GM20431 (cell line): Measurements from ENCODE around the gene DNAJC17.

Source experiments
- in situ Hi-C: fragments of 300-500 bp; cut with MseI, MboI; formaldehyde crosslinking; loops from one replicate; pipeline ENCODE4 v1.15.0; 2020; ENCODE audit warnings: low sequenced_read_pairs; ENCODE audit not compliant: unreplicated experiment

The DNAJC17 gene, protein sequence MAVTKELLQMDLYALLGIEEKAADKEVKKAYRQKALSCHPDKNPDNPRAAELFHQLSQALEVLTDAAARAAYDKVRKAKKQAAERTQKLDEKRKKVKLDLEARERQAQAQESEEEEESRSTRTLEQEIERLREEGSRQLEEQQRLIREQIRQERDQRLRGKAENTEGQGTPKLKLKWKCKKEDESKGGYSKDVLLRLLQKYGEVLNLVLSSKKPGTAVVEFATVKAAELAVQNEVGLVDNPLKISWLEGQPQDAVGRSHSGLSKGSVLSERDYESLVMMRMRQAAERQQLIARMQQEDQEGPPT

DNA sequence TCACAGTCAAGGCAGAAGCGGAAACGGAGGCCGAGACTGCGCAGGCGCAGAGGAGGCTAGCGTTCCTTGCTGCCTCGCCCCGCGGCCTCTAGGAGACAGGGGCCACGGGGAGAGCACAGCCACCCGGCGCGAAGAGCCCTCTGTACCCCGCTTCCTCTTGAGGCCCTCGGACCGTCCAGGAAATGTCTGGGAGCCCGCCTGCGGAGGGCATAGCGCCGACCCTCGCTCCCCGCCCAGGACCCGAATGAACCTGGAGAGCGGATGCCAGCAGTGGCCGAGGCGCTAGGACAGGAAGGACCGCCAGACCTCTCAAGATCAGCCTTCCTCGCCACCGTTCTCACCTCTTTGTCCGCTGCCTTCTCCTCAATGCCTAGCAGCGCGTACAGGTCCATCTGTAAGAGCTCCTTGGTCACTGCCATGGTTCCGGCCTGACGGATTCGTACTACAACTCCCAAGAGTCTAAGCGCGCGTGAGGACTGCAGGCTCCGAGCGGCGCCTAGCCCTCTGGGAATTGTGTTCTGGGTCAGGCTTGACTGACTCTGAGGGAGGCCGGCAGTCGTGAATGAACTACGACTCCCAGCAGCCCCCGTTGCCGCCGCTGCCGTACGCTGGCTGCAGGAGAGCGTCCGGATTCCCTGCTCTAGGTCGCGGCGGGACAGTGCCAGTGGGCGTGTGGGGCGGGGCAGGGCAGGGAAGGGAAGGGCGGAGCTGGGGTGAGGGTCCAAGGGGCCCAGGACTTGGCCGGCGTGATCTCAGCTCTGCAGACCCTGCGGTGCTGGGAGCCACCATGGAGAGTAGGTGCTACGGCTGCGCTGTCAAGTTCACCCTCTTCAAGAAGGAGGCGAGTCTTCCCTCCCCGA is at the start of gene DNAJC17, which contains the start of gene ZFYVE19:
Gene DNAJC17 (minus strand): TSS at position 446 of the 860 bp plus-strand sequence. CDS start 27 bp downstream, at position 419.
Gene ZFYVE19 (plus strand): TSS at position 62 of the 860 bp plus-strand sequence. CDS start 501 bp downstream, at position 563.
- in situ Hi-C loops = no loop called here

DNA sequence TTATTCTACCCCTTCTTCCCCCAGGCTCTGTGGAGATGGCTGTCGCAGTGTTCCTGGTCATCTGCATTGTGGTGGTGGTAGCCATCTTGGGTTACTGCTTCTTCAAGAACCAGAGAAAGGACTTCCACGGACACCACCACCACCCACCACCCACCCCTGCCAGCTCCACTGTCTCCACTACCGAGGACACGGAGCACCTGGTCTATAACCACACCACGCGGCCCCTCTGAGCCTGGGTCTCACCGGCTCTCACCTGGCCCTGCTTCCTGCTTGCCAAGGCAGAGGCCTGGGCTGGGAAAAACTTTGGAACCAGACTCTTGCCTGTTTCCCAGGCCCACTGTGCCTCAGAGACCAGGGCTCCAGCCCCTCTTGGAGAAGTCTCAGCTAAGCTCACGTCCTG is 49.5 kb upstream of the DNAJC17 start:
- in situ Hi-C loops = no loop called here

DNA sequence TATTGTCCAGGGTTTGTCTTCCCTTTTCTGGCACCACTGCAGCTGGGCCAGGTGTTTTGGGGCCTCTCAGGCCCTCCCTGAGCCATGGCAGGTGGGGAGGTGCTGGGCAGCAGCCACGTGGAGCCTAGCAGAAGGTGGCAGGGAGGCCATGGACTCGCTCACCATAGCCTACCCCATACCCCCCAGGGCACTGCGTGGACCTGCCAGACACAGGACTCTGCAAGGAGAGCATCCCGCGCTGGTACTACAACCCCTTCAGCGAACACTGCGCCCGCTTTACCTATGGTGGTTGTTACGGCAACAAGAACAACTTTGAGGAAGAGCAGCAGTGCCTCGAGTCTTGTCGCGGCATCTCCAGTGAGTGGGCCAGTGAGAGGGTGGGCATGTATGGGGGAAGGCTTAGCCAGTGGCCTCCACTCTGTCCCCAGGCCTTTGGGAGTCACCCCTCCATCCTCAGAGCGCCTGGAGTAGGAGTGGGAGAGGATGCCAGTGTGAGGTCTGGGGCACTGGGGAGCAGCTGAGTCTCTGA is 48.5 kb upstream of the DNAJC17 start:
- in situ Hi-C loops = no loop called here

DNA sequence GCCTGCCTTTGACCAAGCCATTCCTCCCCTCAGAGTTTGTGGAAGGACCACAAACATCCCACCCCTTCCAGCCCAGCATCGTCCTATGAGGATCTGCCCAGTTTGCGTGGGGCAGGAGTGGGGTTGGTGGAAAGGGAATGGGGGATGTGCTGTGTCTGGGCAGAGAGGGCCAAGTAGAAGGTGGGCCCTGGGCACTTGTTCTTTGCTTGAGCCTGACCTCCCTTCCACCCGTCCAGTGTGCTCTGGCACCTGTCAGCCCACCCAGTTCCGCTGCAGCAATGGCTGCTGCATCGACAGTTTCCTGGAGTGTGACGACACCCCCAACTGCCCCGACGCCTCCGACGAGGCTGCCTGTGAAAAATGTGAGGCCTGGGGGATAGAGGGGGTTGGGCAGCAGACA is 46.9 kb upstream of the DNAJC17 start:
- in situ Hi-C loops = no loop called here

DNA sequence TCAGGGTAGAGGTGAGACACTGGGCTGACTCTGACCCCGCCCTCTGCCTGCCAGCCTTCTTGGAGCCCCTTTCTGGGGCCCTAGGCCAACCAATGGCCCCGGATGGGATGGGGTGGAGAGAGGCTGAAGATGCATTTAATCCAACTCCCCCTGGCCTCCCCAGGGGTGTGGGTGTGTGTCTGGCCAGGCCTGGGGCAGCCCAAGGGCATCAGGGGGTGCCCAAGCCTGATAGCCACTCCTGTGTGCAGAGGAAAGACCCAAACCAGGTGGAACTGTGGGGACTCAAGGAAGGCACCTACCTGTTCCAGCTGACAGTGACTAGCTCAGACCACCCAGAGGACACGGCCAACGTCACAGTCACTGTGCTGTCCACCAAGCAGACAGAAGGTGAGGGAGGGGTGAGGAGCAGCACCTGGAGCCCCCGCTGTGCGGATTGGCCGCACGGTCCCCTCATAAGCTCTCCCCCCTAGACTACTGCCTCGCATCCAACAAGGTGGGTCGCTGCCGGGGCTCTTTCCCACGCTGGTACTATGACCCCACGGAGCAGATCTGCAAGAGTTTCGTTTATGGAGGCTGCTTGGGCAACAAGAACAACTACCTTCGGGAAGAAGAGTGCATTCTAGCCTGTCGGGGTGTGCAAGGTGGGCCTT is 46.1 kb upstream of the DNAJC17 start:
- in situ Hi-C loops = no loop called here

DNA sequence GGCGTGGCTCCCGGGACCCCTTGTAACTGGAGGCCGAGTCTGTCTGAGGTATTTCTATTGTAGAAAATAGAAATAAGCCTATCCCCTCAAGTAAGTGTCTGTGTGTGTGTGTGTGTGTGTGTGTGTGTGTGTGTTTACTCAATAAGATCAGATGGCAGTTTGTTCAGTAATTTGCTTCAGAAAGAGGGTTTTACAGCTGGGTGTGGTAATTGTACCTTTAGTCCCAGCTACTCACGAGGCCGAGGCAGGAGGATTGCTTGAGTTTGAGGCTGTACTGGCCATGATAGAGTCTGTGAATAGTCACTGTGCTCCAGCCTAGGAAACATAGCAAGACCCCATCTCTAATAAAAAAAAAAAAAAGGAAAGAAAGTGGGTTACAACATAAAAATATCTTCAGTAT is 45.3 kb upstream of the DNAJC17 start:
- in situ Hi-C loops = no loop called here

DNA sequence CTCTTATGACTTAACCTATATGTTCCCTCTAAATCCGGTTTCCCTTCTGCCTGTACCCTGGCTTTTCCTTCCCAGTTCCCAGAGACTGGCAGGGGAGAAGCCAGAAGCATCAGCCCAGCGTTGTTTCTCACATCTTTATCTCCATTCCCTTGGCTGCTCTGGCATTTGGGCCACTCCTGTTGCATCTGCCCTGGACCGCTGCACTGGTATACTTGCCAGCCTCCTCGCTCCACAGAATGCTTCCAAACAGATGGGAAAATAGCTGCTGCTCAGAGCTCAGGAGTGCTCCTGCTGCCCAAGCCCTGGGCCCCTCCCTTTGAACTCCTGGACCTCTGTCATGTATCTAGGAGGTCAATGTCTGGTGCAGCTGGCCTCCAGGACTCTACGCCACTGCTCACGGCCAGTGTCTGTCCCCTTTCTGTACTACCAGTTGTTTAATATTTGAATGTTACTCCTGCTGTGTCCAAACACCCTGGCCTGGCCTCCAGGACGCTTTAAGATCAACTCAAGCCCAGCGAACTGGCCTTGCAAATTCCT is 43.4 kb upstream of the DNAJC17 start:
- in situ Hi-C loops = no loop called here

DNA sequence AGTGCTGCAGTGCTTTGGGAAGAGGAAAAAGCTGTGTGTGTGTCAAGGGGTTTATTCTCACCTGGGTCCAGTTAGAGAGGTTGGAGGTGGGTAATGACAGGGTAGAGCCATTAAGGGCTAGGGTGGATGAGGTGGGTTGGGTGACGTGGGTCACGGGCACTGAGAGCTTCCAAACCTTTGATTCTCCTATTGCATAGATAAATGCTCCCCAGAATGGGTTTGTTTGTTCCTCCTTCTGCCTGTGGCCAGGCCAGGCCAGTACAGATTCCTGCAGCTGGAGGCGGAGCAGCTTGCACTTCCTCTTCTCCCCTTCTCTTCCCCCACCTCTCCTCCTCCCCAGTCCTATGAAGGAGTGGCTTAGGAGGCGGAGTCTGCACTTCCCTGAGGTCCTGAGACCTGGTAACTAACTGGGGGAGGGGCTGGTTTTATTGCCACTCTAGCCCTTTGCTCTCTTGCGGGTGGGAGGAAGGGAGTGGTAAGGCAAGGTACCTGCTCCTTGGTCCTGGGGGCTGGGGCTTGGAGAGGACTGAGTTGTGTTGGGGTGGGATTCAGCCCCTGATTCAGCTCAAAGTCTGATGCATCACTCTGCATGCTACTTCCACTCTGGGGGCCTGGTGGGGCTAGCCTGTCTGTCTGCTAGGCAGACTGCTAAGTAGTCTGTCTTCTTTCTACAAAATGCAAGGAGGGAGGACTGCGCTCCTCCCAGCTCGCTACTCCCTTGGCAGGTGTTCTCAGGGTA is 40.1 kb upstream of the DNAJC17 start:
- in situ Hi-C loops = no loop called here

DNA sequence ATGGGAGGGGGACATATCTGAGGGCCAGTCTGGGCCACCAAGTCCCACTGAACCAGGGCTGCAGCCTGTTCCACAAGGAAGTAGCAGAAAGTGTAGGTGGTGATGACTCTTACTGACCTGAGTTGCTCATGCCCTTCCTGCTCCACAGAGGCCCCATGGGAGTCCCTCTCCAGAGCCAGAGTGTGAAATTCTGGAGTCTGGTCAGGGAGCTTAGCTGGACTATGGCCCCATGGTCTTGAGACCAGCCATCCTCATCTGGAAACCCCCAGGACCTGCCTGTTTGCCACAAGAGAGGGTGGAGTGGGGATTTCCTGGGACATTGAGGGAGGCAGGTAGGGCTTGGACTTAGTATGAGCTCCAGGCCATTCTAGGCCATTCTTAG is 39.6 kb upstream of the DNAJC17 start:
- in situ Hi-C loops = no loop called here

DNA sequence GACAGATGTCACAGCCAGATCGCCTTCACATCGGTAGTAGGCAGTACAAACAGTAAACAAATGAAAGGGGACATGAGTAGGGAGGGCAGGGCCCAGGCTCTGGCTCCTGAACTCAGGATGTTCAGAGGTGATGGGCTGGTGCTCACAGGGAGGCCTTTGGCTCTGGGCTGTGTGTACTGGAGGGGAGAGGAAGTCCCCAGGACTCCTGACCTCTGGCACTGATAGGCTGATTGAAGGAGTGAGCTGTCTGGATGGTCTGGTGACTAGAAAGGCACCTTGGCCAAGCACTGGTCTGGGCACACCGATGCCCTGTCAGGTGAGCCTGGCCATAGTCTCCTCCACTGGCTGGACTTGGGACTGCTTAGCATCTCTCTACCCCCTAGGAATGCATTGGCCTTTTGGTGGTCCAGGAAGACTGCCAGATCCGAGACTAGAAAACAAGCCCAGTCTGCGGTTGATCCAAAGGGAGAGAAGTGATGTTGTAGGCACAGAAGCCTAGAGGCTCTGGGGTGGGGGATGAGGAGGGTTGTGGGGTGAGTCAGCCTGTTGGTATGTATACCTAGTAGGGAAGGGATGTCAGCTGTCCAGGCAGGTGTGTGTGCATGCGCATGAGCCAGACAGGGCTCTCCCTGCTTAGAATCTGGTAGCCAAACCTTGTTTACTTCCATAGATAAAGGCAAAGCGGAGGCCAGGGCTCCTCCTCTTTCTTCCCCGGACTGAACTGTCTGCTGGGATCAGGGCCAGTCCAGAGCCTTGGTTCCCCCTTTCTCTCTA is 38.4 kb upstream of the DNAJC17 start:
- in situ Hi-C loops = no loop called here

DNA sequence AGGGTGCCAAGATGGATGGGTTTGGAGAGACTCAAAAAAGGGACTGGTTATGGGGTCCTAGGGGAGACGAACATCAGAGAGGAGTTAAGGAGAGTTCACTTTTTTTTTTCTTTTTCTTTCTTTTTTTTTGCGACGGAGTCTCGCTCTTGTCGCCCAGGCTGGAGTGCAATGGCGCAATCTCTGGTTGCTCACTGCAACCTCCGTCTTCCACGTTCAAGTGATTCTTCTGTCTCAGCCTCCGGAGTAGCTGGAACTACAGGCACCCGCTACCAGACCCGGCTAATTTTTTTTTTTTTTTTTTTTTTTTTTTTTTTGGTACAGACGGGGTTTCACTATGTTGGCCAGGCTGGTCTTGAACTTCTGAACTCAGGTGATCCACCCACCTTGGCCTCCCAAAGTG is 37.8 kb upstream of the DNAJC17 start:
- in situ Hi-C loops = no loop called here

DNA sequence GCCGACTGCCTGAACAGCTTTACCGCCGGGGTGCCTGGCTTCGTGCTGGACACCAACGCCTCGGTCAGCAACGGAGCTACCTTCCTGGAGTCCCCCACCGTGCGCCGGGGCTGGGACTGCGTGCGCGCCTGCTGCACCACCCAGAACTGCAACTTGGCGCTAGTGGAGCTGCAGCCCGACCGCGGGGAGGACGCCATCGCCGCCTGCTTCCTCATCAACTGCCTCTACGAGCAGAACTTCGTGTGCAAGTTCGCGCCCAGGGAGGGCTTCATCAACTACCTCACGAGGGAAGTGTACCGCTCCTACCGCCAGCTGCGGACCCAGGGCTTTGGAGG is 37.4 kb upstream of the DNAJC17 start:
- in situ Hi-C loops = no loop called here

DNA sequence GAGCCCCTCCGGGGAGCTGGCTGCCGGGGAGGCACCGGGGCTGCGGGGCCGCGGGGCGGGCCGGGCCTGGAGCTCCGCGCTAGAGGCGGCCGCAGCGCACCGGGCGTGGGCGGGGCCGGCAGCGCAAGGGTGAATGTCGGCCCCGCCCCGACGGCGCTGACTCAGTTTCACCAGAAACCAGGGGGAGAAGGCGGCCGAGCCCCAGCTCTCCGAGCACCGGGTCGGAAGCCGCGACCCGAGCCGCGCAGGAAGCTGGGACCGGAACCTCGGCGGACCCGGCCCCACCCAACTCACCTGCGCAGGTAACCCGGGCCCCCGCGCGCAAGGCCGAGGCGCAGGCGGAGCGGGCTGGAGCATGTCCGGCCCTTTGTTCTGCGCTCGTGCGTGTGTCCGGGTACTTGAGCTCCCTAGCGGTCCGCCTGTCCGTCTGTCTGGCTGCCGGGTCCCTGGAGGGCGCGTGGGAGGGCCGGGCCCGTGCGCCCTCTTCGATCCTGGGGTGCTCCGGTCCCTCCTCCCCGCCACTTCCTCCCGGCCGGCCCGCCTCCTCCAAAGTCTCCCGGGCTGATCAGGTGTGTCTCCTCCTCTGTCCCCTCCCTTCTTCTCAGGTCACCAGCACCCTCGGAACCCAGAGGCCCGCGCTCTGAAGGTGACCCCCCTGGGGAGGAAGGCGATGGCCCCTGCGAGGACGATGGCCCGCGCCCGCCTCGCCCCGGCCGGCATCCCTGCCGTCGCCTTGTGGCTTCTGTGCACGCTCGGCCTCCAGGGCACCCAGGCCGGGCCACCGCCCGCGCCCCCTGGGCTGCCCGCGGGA is 36.8 kb upstream of the DNAJC17 start, which contains the start of gene SPINT1:
Gene SPINT1 (plus strand): TSS at position 164 of the 811 bp plus-strand sequence. CDS start 507 bp downstream, at position 671.
- in situ Hi-C loops = no loop called here

DNA sequence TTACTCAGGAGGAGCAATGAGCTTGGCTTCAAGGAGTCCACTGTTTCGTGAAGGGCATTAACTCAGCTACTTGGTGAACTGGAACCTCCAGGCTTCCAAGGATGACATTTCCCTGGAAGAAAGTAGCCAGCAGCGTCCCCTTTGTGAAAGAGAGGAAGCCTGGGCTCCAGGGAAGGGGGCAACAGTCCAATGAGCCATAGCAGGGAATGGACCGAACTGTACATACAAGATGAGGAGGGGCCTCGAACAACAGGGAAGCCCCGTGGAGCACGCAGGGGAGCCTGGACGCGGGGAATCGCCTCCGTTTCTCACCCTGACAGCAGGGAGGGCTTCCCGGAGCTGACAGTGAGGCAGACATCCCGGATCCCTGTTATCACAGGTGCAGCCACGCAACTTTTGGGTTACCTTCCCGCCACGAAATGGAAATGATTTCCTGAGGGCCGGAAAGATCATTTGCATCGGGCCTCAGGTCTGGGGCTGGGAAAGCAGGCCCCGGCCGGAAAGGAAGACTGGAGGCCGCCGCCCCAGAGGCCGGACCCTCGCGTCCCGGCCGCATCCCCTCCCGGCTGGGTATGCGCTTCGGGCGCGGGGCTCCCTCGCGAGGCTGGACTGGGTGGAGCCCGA is 36.1 kb upstream of the DNAJC17 start:
- in situ Hi-C loops = no loop called here

DNA sequence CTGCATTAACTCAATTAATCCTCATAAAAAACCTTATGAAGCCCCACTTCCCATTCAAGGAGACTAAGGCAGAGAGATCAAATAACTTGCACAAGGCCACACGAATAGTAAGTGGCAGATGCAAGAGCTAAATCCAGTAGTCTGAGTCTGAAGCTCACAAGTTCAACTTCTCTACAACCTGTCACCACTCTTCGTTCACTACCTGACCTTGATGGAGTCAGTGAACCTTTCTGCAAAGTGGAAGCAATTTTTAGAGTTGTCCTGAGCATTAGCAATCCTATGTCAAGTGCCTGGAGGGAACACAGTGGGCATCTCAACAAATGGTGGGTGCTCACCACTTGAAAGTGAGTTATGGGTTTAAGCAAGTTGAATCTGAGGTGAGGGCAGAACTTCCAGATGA is 34.5 kb upstream of the DNAJC17 start:
- in situ Hi-C loops = no loop called here

DNA sequence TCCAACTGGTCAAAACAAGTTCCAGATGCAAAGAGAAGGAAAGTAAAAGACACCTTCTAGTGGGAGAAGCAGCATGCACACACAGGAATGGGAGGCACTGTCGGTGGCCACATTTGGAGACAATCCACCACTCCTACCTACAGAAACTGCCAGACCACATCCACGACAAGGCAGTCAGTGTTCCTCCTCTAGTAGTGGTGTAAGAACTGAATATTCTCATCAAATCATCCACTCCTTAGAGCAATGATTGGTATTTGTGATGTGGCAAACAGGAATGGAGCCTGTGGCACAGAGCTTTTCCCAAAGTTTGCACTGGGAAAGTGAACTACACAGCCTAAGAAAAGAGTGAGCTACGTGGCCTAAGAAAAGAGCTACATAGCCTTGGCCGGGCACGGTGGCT is 31.5 kb upstream of the DNAJC17 start:
- in situ Hi-C loops = no loop called here

DNA sequence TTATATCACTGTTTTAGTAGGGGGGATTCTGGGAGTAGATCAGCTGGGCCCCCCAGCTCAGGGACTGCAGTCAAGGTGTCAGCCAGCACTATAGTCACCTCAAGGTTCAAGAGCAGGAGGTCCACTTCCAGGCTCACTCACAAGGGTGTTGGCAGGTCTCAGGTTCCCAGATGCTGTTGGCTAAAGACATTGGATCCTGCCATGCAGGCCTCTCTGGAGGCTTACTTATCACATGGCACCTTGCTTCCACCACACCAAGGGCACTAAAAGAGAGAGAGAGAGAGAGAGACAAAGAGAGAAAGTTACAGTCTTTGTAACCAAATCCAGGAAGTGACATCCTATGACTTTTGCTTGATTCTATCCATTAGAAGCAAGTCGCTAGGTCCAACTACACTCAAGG is 28.7 kb upstream of the DNAJC17 start:
- in situ Hi-C loops = no loop called here

DNA sequence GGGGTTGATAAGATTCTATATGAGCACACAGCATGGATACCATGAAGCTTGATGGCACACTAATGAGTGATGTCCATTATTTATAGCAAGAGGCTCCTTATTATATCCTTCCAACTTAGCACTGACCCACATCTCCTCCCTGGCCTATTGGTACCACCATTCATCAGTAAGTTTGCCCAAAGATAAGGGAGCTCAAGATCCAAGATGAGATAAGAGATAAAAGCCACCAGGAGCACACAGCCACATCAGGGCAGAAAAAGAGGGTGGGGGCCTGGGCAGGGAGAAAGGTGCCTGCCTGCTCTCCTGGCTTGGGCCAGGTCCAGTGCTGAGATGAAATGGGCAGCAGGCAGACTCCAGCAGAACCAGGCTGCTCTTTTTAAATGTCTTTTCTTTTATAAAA is 25.6 kb upstream of the DNAJC17 start:
- in situ Hi-C loops = no loop called here
